ENCODE measurements around the gene CEP152. TPM values are rescaled to one million over a fixed set of nuclear protein-coding genes. Genes with fewer than 3 reads are reported as not detected.

Gene CEP152
- total RNA-seq, 4 donors from 2014 or later = 4.0 to 7.1 (median 6.3) TPM

DNA sequence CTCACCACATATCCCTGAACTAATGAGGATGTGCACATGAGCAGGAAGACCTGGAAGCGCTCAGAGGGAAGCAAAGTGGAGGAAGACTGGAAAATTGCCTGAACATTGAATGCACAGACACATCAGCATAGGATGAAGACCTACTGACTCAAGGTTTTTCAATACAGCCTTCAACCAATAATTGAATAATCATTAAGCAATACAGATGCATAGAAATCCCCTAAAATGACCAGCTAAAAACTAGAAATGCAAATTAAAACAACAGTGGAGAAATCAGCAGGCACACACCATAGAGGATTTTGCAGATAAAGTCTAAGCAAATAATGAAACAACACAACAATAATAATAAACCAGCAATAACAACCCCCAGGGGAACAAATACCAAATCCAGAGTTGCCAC lies 80.4 kb downstream of the CEP152 start:
- H3K27me3 ChIP-seq = no peaks in the 10 kb centered on the region
- peaks cover 10% of the 10 kb centered on the region for H3K9me3 ChIP-seq
- WGBS = 97% methylated on average over 1 of the region's 1 CpG
- no peaks in the 10 kb centered on the region for H3K4me1 ChIP-seq
- no peaks in the 10 kb centered on the region for H3K36me3 ChIP-seq
- H3K27ac ChIP-seq = no peak overlapping the region
- no peak for TF ChIP-seq EP300 (IDR thresholded peaks at IDR 0.05)
- TF ChIP-seq, protein P1, sequence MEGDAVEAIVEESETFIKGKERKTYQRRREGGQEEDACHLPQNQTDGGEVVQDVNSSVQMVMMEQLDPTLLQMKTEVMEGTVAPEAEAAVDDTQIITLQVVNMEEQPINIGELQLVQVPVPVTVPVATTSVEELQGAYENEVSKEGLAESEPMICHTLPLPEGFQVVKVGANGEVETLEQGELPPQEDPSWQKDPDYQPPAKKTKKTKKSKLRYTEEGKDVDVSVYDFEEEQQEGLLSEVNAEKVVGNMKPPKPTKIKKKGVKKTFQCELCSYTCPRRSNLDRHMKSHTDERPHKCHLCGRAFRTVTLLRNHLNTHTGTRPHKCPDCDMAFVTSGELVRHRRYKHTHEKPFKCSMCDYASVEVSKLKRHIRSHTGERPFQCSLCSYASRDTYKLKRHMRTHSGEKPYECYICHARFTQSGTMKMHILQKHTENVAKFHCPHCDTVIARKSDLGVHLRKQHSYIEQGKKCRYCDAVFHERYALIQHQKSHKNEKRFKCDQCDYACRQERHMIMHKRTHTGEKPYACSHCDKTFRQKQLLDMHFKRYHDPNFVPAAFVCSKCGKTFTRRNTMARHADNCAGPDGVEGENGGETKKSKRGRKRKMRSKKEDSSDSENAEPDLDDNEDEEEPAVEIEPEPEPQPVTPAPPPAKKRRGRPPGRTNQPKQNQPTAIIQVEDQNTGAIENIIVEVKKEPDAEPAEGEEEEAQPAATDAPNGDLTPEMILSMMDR (IDR thresholded peaks at IDR 0.05) = no peak
- TF ChIP-seq POLR2A (IDR thresholded peaks at IDR 0.05) = no peak
- TF ChIP-seq POLR2AphosphoS5 (IDR thresholded peaks at IDR 0.05) = no peak
- no peak for DNase-seq (ENCODE audit: low spot score in 2 of 2)
- no peak overlapping the region for H3K4me3 ChIP-seq

DNA sequence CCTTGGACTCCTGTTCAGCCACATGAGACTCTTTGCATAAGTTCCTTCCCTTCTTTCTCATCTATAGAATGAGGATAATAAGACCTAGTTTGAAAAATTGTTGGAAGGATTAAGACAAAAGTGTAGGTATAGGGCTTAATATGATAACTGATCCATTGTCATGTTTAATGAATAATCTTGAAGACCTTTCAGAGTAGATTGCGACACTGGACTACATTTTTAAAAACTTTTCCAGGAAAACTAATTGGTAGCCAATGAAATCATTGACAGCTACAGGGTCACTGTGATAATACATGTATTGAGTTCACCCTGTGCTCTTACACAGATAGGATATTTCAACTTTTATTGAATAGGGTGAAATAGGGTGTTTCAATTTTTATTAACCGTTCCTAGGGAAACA lies 86.9 kb downstream of the CEP152 start:
- H3K9me3 ChIP-seq = no peaks in the 10 kb centered on the region
- H3K4me1 ChIP-seq = peaks cover 4% of the 10 kb centered on the region
- DNase-seq (ENCODE audit: low spot score in 2 of 2) = no peak
- TF ChIP-seq, protein P1 (IDR thresholded peaks at IDR 0.05) = no peak
- TF ChIP-seq POLR2A (IDR thresholded peaks at IDR 0.05) (no peak), EP300 (IDR thresholded peaks at IDR 0.05) (no peak), POLR2AphosphoS5 (IDR thresholded peaks at IDR 0.05) (no peak)
- H3K4me3 ChIP-seq = no peak overlapping the region
- no peak overlapping the region for H3K27ac ChIP-seq
- H3K27me3 ChIP-seq = no peaks in the 10 kb centered on the region
- H3K36me3 ChIP-seq = no peaks in the 10 kb centered on the region
- WGBS = 93% methylated on average over 2 of the region's 2 CpGs

DNA sequence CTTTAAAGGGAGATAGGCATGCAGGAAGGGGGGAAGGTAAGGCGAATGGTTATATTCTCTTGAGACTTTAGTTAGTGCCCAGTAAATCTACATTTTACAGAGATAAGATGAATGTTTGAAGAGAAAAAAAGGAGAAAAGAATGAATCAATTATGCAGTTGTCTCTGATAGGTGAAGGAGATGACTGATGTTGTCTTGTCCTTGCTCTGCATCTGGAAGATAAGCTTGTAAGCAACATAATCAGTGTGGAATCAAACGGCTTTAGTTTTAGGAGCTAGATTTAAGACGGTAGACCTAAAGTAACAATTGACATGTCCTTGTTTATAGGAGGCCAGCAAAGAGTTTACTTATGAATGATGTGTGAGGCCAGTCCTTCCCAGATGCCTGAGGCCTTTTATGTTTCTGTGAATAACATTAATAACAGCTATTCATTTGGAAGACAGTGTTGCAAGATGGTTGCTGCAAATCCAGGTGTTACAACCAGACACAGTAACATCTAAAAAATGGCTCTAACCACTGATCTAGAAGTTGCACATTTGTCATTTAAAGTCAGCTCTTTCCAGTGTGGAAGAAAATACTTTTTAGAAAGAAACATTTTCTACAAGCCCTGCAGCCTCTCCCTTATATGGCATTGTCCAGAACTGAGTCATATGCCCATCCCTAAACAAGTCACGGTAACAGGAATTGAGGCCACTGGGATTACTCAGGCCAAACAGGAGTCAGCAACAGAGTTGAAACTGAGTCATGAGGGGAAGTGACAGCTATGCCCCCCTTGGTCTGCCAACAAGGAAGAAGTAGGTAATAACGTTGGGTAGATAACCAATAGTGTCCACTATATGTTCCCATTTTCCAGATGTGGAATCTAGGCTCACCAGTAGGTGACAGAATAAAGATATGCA lies 87.9 kb downstream of the CEP152 start:
- H3K36me3 ChIP-seq = no peaks in the 10 kb centered on the region
- peaks cover 4% of the 10 kb centered on the region for H3K4me1 ChIP-seq
- peak overlapping the region; percentile 40 for H3K27ac ChIP-seq
- no peak overlapping the region for H3K4me3 ChIP-seq
- H3K27me3 ChIP-seq = no peaks in the 10 kb centered on the region
- TF ChIP-seq, protein P1 (IDR thresholded peaks at IDR 0.05) = no peak
- TF ChIP-seq EP300 (IDR thresholded peaks at IDR 0.05) (no peak), POLR2A (IDR thresholded peaks at IDR 0.05) (no peak), POLR2AphosphoS5 (IDR thresholded peaks at IDR 0.05) (no peak)
- 54% methylated on average over 5 of the region's 5 CpGs for WGBS
- no peak for DNase-seq (ENCODE audit: low spot score in 2 of 2)
- no peaks in the 10 kb centered on the region for H3K9me3 ChIP-seq

DNA sequence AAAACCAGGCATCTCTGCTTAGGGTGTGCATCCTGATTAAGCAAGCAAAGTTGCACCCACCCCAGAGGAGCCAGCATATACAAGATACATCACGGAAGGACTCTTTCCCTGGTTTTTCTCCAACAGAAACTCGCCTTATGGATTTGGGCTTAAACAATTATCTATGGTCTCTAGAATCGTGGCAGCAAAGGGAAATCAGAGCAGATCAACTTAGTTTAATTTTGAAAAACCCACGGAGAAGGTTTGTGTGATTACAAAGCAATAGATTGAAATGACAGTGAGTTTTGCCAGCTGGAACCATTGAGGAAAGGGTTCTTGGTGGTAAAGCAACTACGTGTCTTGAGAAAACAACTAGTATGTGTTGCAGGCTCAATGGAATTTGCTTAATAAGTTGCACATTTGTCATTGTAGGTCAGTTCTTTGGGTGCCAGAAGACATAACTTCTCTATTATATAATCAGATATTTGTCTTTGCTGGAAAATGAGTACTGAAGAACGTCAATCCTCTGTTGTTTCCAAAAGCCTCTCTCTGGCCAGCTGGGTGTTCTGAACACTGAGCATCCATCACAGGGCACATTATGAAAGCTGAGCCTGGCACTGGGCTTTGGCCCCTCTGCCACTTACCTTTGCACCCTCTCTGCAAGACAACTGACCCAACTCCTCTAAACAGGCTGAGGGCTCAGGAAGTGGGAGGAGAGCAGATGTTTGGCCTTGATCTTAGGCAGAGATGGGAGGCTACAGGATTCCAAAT lies 89.6 kb downstream of the CEP152 start:
- Histone ChIP-seq H3K4me3 (no peak overlapping the region), H3K27ac (peak overlapping the region; percentile 75), H3K4me1 (peaks cover 4% of the 10 kb centered on the region), H3K9me3 (no peaks in the 10 kb centered on the region), H3K27me3 (no peaks in the 10 kb centered on the region), H3K36me3 (no peaks in the 10 kb centered on the region)
- 48% methylated on average over 6 of the region's 6 CpGs for WGBS
- TF ChIP-seq POLR2A (IDR thresholded peaks at IDR 0.05) (no peak), POLR2AphosphoS5 (IDR thresholded peaks at IDR 0.05) (no peak), EP300 (IDR thresholded peaks at IDR 0.05) (no peak)
- TF ChIP-seq, protein P1 (IDR thresholded peaks at IDR 0.05) = no peak
- no peak for DNase-seq (ENCODE audit: low spot score in 2 of 2)

DNA sequence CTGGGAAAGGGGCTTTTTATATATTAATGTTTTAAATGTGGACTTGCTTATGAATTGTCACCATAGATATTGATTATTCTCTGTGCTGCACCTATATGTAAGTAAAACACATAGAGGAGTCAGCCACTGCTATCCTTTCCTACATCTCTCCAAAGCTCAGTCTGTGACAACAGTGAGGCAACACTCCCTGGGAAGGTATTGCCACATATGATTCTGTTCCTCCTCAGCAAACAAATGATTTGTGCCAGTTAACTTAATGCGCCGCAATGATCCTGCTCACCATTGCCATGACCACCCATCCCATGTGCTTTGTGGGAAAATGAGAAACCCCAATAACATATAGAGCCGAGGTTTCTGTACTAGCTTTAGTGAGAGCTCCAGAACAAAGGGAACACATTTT lies 90.2 kb downstream of the CEP152 start:
- H3K27me3 ChIP-seq = no peaks in the 10 kb centered on the region
- WGBS = 75% methylated on average over 3 of the region's 3 CpGs
- peak in 1 of 2 donors; percentile 68 for DNase-seq (ENCODE audit: low spot score in 2 of 2)
- H3K9me3 ChIP-seq = no peaks in the 10 kb centered on the region
- H3K27ac ChIP-seq = peak overlapping the region; percentile 75
- H3K4me3 ChIP-seq = no peak overlapping the region
- no peak for TF ChIP-seq POLR2A (IDR thresholded peaks at IDR 0.05)
- TF ChIP-seq, protein P1 (IDR thresholded peaks at IDR 0.05) = no peak
- peak in 1 of 3 donors; percentile 47 for TF ChIP-seq POLR2AphosphoS5 (IDR thresholded peaks at IDR 0.05)
- H3K36me3 ChIP-seq = no peaks in the 10 kb centered on the region
- H3K4me1 ChIP-seq = peaks cover 4% of the 10 kb centered on the region

Data from suprapubic skin (tissue), 4 donors.